ENCODE data around the gene FBN2. TPM values are rescaled to one million over a fixed set of nuclear protein-coding genes. Genes with fewer than 3 reads are reported as not detected.

Gene FBN2
- total and polyA plus RNA-seq, 5 donors, result 0.51 to 1.7 (median 1.3) TPM

- ATAC-seq (no peak), DNase-seq (no peak)
- Histone ChIP-seq H3K4me1 (ENCODE audit: control insufficient read depth, insufficient read depth, low read length) (no peaks in the 10 kb centered on the region), H3K27me3 (ENCODE audit: control insufficient read depth, insufficient read depth) (no peaks in the 10 kb centered on the region), H3K9me3 (ENCODE audit: control insufficient read depth, low read length) (no peaks in the 10 kb centered on the region), H3K27ac (ENCODE audit: low read length) (no peak overlapping the region), H3K4me3 (ENCODE audit: low read length) (no peak overlapping the region)
- intact Hi-C loops (cut with DNase I), result no loop called here
- WGBS, result 80% methylated on average over 4 of the region's 4 CpGs
These were observed 292.1 kb downstream of the FBN2 start for GRCh38 chr5:128245974-128246373.

GRCh38 chr5:128243958-128244582 is 294.0 kb downstream of the FBN2 start:
- H3K4me1 ChIP-seq (ENCODE audit: control insufficient read depth, insufficient read depth, low read length), result no peaks in the 10 kb centered on the region
- no peaks in the 10 kb centered on the region for H3K9me3 ChIP-seq (ENCODE audit: control insufficient read depth, low read length)
- DNase-seq, result no peak
- ATAC-seq, result no peak
- intact Hi-C loops (cut with DNase I), result no loop called here
- no peak overlapping the region for H3K27ac ChIP-seq (ENCODE audit: low read length)
- H3K4me3 ChIP-seq (ENCODE audit: low read length), result no peak overlapping the region
- no peaks in the 10 kb centered on the region for H3K27me3 ChIP-seq (ENCODE audit: control insufficient read depth, insufficient read depth)
- 90% methylated on average over 3 of the region's 3 CpGs for WGBS

- intact Hi-C loops (cut with DNase I), result no loop called here
- WGBS, result 72% methylated on average over 2 of the region's 2 CpGs
These were observed 296.9 kb downstream of the FBN2 start for GRCh38 chr5:128241051-128241695.

GRCh38 chr5:128237546-128237945 is 300.5 kb downstream of the FBN2 start:
- no peak for ATAC-seq
- Histone ChIP-seq H3K27ac (ENCODE audit: low read length) (no peak overlapping the region), H3K9me3 (ENCODE audit: control insufficient read depth, low read length) (no peaks in the 10 kb centered on the region), H3K4me3 (ENCODE audit: low read length) (no peak overlapping the region), H3K4me1 (ENCODE audit: control insufficient read depth, insufficient read depth, low read length) (no peaks in the 10 kb centered on the region), H3K27me3 (ENCODE audit: control insufficient read depth, insufficient read depth) (no peaks in the 10 kb centered on the region)
- intact Hi-C loops (cut with DNase I), result no loop called here
- DNase-seq, result no peak
- 48% methylated on average over 8 of the region's 8 CpGs for WGBS

More at GRCh38 chr5:128241051-128241695, 296.9 kb downstream of the FBN2 start:
- Histone ChIP-seq H3K4me3 (ENCODE audit: low read length) (no peak overlapping the region), H3K4me1 (ENCODE audit: control insufficient read depth, insufficient read depth, low read length) (no peaks in the 10 kb centered on the region), H3K27ac (ENCODE audit: low read length) (no peak overlapping the region), H3K9me3 (ENCODE audit: control insufficient read depth, low read length) (no peaks in the 10 kb centered on the region), H3K27me3 (ENCODE audit: control insufficient read depth, insufficient read depth) (no peaks in the 10 kb centered on the region)
- ATAC-seq (no peak), DNase-seq (no peak)

GRCh38 chr5:128237000-128237399 is 301.0 kb downstream of the FBN2 start:
- Histone ChIP-seq H3K4me1 (ENCODE audit: control insufficient read depth, insufficient read depth, low read length) (no peaks in the 10 kb centered on the region), H3K9me3 (ENCODE audit: control insufficient read depth, low read length) (no peaks in the 10 kb centered on the region), H3K27me3 (ENCODE audit: control insufficient read depth, insufficient read depth) (no peaks in the 10 kb centered on the region), H3K27ac (ENCODE audit: low read length) (no peak overlapping the region), H3K4me3 (ENCODE audit: low read length) (no peak overlapping the region)
- WGBS, result 64% methylated on average over 2 of the region's 2 CpGs
- no peak for ATAC-seq
- DNase-seq, result no peak
- intact Hi-C loops (cut with DNase I), result no loop called here

GRCh38 chr5:128236334-128236733 is 301.7 kb downstream of the FBN2 start:
- WGBS, result 85% methylated on average over 7 of the region's 7 CpGs
- intact Hi-C loops (cut with DNase I), result no loop called here
- no peak for ATAC-seq

GRCh38 chr5:128234928-128235641 is 303.0 kb downstream of the FBN2 start:
- DNase-seq, result no peak
- intact Hi-C loops (cut with DNase I), result no loop called here
- WGBS, result 92% methylated on average over 7 of the region's 7 CpGs
- Histone ChIP-seq H3K4me1 (ENCODE audit: control insufficient read depth, insufficient read depth, low read length) (no peaks in the 10 kb centered on the region), H3K4me3 (ENCODE audit: low read length) (no peak overlapping the region), H3K9me3 (ENCODE audit: control insufficient read depth, low read length) (no peaks in the 10 kb centered on the region), H3K27me3 (ENCODE audit: control insufficient read depth, insufficient read depth) (no peaks in the 10 kb centered on the region), H3K27ac (ENCODE audit: low read length) (no peak overlapping the region)
- no peak for ATAC-seq

More at GRCh38 chr5:128236334-128236733, 301.7 kb downstream of the FBN2 start:
- no peak overlapping the region for H3K27ac ChIP-seq (ENCODE audit: low read length)
- no peaks in the 10 kb centered on the region for H3K9me3 ChIP-seq (ENCODE audit: control insufficient read depth, low read length)
- H3K4me1 ChIP-seq (ENCODE audit: control insufficient read depth, insufficient read depth, low read length), result no peaks in the 10 kb centered on the region
- H3K27me3 ChIP-seq (ENCODE audit: control insufficient read depth, insufficient read depth), result no peaks in the 10 kb centered on the region
- no peak for DNase-seq
- no peak overlapping the region for H3K4me3 ChIP-seq (ENCODE audit: low read length)

- no peaks in the 10 kb centered on the region for H3K9me3 ChIP-seq (ENCODE audit: control insufficient read depth, low read length)
- intact Hi-C loops (cut with DNase I), result loop anchor here in 1 of 4 donors (5.0 kb wide), 1 partner anchor 274 kb away; no protein-coding TSS in a partner anchor
- WGBS, result 33% methylated on average over 3 of the region's 3 CpGs
- DNase-seq (no peak), ATAC-seq (peak; percentile 31 to 61)
- no peak overlapping the region for H3K4me3 ChIP-seq (ENCODE audit: low read length)
- no peaks in the 10 kb centered on the region for H3K4me1 ChIP-seq (ENCODE audit: control insufficient read depth, insufficient read depth, low read length)
- no peaks in the 10 kb centered on the region for H3K27me3 ChIP-seq (ENCODE audit: control insufficient read depth, insufficient read depth)
- no peak overlapping the region for H3K27ac ChIP-seq (ENCODE audit: low read length)
These were observed 309.5 kb downstream of the FBN2 start for GRCh38 chr5:128228521-128228920.

GRCh38 chr5:128228008-128228407 is 310.0 kb downstream of the FBN2 start:
- Histone ChIP-seq H3K4me3 (ENCODE audit: low read length) (no peak overlapping the region), H3K27ac (ENCODE audit: low read length) (no peak overlapping the region), H3K27me3 (ENCODE audit: control insufficient read depth, insufficient read depth) (no peaks in the 10 kb centered on the region), H3K9me3 (ENCODE audit: control insufficient read depth, low read length) (no peaks in the 10 kb centered on the region), H3K4me1 (ENCODE audit: control insufficient read depth, insufficient read depth, low read length) (no peaks in the 10 kb centered on the region)
- DNase-seq (no peak), ATAC-seq (peak; percentile 16 to 92)
- WGBS, result 55% methylated on average over 3 of the region's 3 CpGs
- intact Hi-C loops (cut with DNase I), result loop anchor here in 1 of 4 donors (5.0 kb wide), 1 partner anchor 274 kb away; no protein-coding TSS in a partner anchor

- H3K9me3 ChIP-seq (ENCODE audit: control insufficient read depth, low read length), result no peaks in the 10 kb centered on the region
- WGBS, result 96% methylated on average over 2 of the region's 2 CpGs
- no peak for ATAC-seq
- intact Hi-C loops (cut with DNase I), result loop anchor here in 1 of 4 donors (5.0 kb wide), 1 partner anchor 277 kb away; no protein-coding TSS in a partner anchor
- H3K27ac ChIP-seq (ENCODE audit: low read length), result no peak overlapping the region
- H3K4me1 ChIP-seq (ENCODE audit: control insufficient read depth, insufficient read depth, low read length), result no peaks in the 10 kb centered on the region
- DNase-seq, result no peak
- H3K27me3 ChIP-seq (ENCODE audit: control insufficient read depth, insufficient read depth), result no peaks in the 10 kb centered on the region
- H3K4me3 ChIP-seq (ENCODE audit: low read length), result no peak overlapping the region
These were observed 312.6 kb downstream of the FBN2 start for GRCh38 chr5:128225245-128226030.
